K562 (cell line): Measurements from ENCODE around the gene CYP46A1. TPM values are rescaled to one million over a fixed set of nuclear protein-coding genes. Genes with fewer than 3 reads are reported as not detected.

ENCODE experiments used
- ATAC-seq: fragments of 200-7000 bp; cut with Tn5 transposase; 3 replicates; pipeline ENCODE4 v1.9.1; 2020; ENCODE audit warnings: moderate library complexity
- BruUV-seq: library from RNA; stranded (reverse); fragments of 400-500 nt; replicated peaks from 2 replicates; lab custom pipeline; 2021; lab: Mats Ljungman, UMichigan
- CTCF ChIA-PET: fragments of 300-600 bp; formaldehyde crosslinking; extraction: SDS; loops from one replicate; lab custom pipeline; 2021; ENCODE audit warnings: low intra/inter-chr PET ratio; lab: Yijun Ruan, JAX
- POLR2A ChIA-PET: fragments of 300-600, 350-650 bp; sonication (Branson Sonifier 250); formaldehyde crosslinking; extraction: SDS; loops from one replicate; lab custom pipeline; 2021; ENCODE audit warnings: antibody characterized with exemption, inconsistent platforms; lab: Yijun Ruan, JAX
- DNase-seq, 4 experiments: peaks; one replicate each; pipeline versions ENCODE4 v3.0.0 to v3.0.0-alpha.2; 2011 to 2018; ENCODE audit warnings: low spot score in 3 of 4, mixed read lengths in 3 of 4; ENCODE audit errors: extremely low read depth in 1 of 4
- FAIRE-seq: peaks from 2 replicates; lab custom pipeline; 2011; peaks lifted over from hg19 to GRCh38; lab: Jason Lieb, UNC
- H2AFZ ChIP-seq: 2 replicates; pipeline ENCODE4 v1.6.0; 2011; ENCODE audit warnings: low read depth, low read length, control low read depth, inconsistent platforms
- H3K27ac ChIP-seq: fragments of 200-600 bp; 3 replicates; pipeline ENCODE4 v1.8.0; 2011; ENCODE audit warnings: low read depth, mild to moderate bottlenecking, control low read depth, inconsistent platforms, low read length, moderate library complexity, mixed read lengths; ENCODE audit errors: extremely low read depth
- H3K27me3 ChIP-seq, 2 experiments: fragments of 300-600 bp in 1 of 2; 2 replicates in 1 of 2; 3 replicates in 1 of 2; pipeline versions ENCODE4 v1.6.0 to v1.8.0; 2011; ENCODE audit warnings: inconsistent platforms in 2 of 2, low read length in 2 of 2, mild to moderate bottlenecking in 1 of 2, mixed read lengths in 1 of 2, moderate library complexity in 1 of 2; ENCODE audit not compliant: control insufficient read depth in 2 of 2, insufficient read depth in 2 of 2
- H3K36me3 ChIP-seq: fragments of 300-600 bp; 3 replicates; pipeline ENCODE4 v1.8.0; 2011; ENCODE audit warnings: mild to moderate bottlenecking, low read length, inconsistent platforms; ENCODE audit not compliant: control insufficient read depth, insufficient read depth
- H3K4me1 ChIP-seq, 2 experiments: fragments of 200-600 bp in 1 of 2; replicated peaks in 1 of 2; 2 replicates in 1 of 2; 3 replicates in 1 of 2; pipeline versions ENCODE4 v1.5.1 to v1.8.0; 2011; ENCODE audit warnings: inconsistent platforms in 2 of 2, low read length in 2 of 2, mild to moderate bottlenecking in 1 of 2, mixed read lengths in 1 of 2, moderate library complexity in 1 of 2; ENCODE audit not compliant: control insufficient read depth in 2 of 2, insufficient read depth in 2 of 2
- H3K4me2 ChIP-seq: 2 replicates; pipeline ENCODE4 v1.6.1; 2011; ENCODE audit warnings: low read length, control low read depth, inconsistent platforms, mixed read lengths; ENCODE audit not compliant: insufficient read depth
- H3K4me3 ChIP-seq: fragments of 200-600 bp; sonication (generic), shearing (Covaris generic); 2 replicates; pipeline ENCODE4 v1.5.1; 2016; ENCODE audit warnings: control low read depth, inconsistent platforms
- H3K79me2 ChIP-seq: fragments of 200-600 bp; 3 replicates; pipeline ENCODE4 v1.8.0; 2011; ENCODE audit warnings: low read length, inconsistent platforms; ENCODE audit not compliant: control insufficient read depth, insufficient read depth
- H3K9ac ChIP-seq, 2 experiments: 2 replicates each; pipeline versions ENCODE4 v1.6.0 to v1.6.1; 2011; ENCODE audit warnings: low read depth in 2 of 2, low read length in 2 of 2, control low read depth in 1 of 2, inconsistent platforms in 1 of 2, mild to moderate bottlenecking in 1 of 2, mixed read lengths in 1 of 2; ENCODE audit not compliant: insufficient read depth in 1 of 2
- H3K9me1 ChIP-seq: one replicate; pipeline ENCODE4 v1.6.0; 2011; ENCODE audit warnings: inconsistent platforms, mild to moderate bottlenecking, low read length, moderate library complexity; ENCODE audit not compliant: control insufficient read depth, insufficient read depth
- H3K9me3 ChIP-seq: replicated peaks from 2 replicates; pipeline ENCODE4 v1.5.1; 2011; ENCODE audit warnings: low read depth, low read length, inconsistent platforms; ENCODE audit not compliant: control insufficient read depth, insufficient read depth
- H4K20me1 ChIP-seq: replicated peaks from 2 replicates; pipeline ENCODE4 v1.6.1; 2011; ENCODE audit warnings: low read length, inconsistent platforms, mixed read lengths; ENCODE audit not compliant: control insufficient read depth, insufficient read depth
- BRF2 ChIP-seq: IDR thresholded peaks from 3 replicates; pipeline ENCODE4 v1.6.1; 2011; ENCODE audit warnings: borderline replicate concordance, mild to moderate bottlenecking; ENCODE audit not compliant: insufficient read length, insufficient read depth
- CSDE1 ChIP-seq, 2 experiments: fragments of 450-650 bp; IDR thresholded peaks; 2 replicates each; pipeline ENCODE4 v1.6.1; 2016; ENCODE audit warnings: mild to moderate bottlenecking in 1 of 2
- EGR1 ChIP-seq: fragments of 450-650 bp; conservative IDR thresholded peaks from 2 replicates; pipeline ENCODE4 v1.6.1; 2017; ENCODE audit warnings: mild to moderate bottlenecking
- ELF4 ChIP-seq: fragments of 450-650 bp; formaldehyde crosslinking; IDR thresholded peaks from 2 replicates; pipeline ENCODE4 v1.4.0; 2022; ENCODE audit warnings: missing genetic modification characterization
- FOXK2 ChIP-seq, 2 experiments: fragments of 450-650 bp; IDR thresholded peaks in 1 of 2; conservative IDR thresholded peaks in 1 of 2; 2 replicates each; pipeline ENCODE4 v1.6.1; 2016; ENCODE audit warnings: low read depth in 2 of 2, mild to moderate bottlenecking in 1 of 2
- FOXM1 ChIP-seq, 2 experiments: fragments of 450-650 bp in 1 of 2; sonication (generic) in 1 of 2; formaldehyde crosslinking in 1 of 2; IDR thresholded peaks; 2 replicates each; pipeline versions ENCODE4 v1.6.1 to v1.9.0; 2017 to 2022; ENCODE audit warnings: low read depth in 2 of 2, mild to moderate bottlenecking in 2 of 2, missing genetic modification reagents in 1 of 2, moderate library complexity in 1 of 2
- MLLT1 ChIP-seq, 2 experiments: fragments of 450-650 bp; IDR thresholded peaks; 2 replicates each; pipeline ENCODE4 v1.6.1; 2016
- PTRF ChIP-seq: fragments of 450-650 bp; IDR thresholded peaks from 2 replicates; pipeline ENCODE4 v1.6.1; 2016; ENCODE audit warnings: mild to moderate bottlenecking, missing genetic modification characterization, missing compliant biosample characterization
- RAD51 ChIP-seq: fragments of 450-650 bp; IDR thresholded peaks from 2 replicates; pipeline ENCODE4 v1.7.1; 2016; ENCODE audit warnings: low read depth, mild to moderate bottlenecking, borderline replicate concordance
- SIRT6 ChIP-seq: IDR thresholded peaks from one replicate; pipeline ENCODE4 v1.6.1; 2012; ENCODE audit warnings: low read depth, mild to moderate bottlenecking, control low read depth, inconsistent platforms, low read length, moderate library complexity
- ZNF165 ChIP-seq: fragments of 250-450 bp; sonication (Bioruptor Pico); IDR thresholded peaks from 2 replicates; pipeline ENCODE4 v1.4.0; 2020; ENCODE audit warnings: borderline replicate concordance
- WGBS: fragments of 100-300 bp; shearing (Covaris generic); methylation state at CpG from one replicate; pipeline ENCODE4 v1.1.6; 2016; ENCODE audit warnings: low coverage, mixed read lengths; ENCODE audit not compliant: insufficient coverage; ENCODE audit errors: missing lambda C conversion rate; 5-methylcytosine and 5-hydroxymethylcytosine counted together
- in situ Hi-C: fragments of 300-500 bp; cut with MboI; formaldehyde crosslinking; loops from 4 replicates; pipeline ENCODE4 v1.15.0; 2018; ENCODE audit warnings: inconsistent platforms, mixed read lengths
- intact Hi-C: fragments of 100-400 bp; cut with micrococcal nuclease; formaldehyde crosslinking; loops from 2 replicates; pipeline ENCODE4 v1.14.2; 2022
- polyA plus RNA-seq, 8 experiments: library from polyadenylated mRNA; depleted of rRNA in 4 of 8; stranded (reverse) in 5 of 8; unstranded in 3 of 8; fragments of >200 nt; fragmentation: Nextera tagmentation in 2 of 8; fragmentation: Illumina TruSeq in 1 of 8; extraction: Ambion mirVana in 2 of 8; extraction: Trizol in 1 of 8; gene quantifications; 2 replicates each; pipeline versions ENCODE4 v1.2.1 to v1.2.3, GENCODE V29; 2011 to 2014; ENCODE audit warnings: inconsistent platforms in 1 of 8, missing spikeins in 1 of 8
- total RNA-seq, 7 experiments: library from RNA; depleted of rRNA in 6 of 7; stranded (reverse); fragments of >200 nt in 6 of 7; fragmentation: Illumina TruSeq in 2 of 7; extraction: Trizol in 2 of 7; gene quantifications; 2 replicates each; pipeline versions ENCODE4 v1.2.1 to v1.2.3, GENCODE V29; 2011 to 2021; ENCODE audit warnings: low replicate concordance in 1 of 7
- TF ChIP-seq, protein P1 (sequence below): IDR thresholded peaks from 2 replicates; pipeline ENCODE4 v1.6.1; 2011; ENCODE audit not compliant: insufficient read length; ENCODE audit errors: extremely low read depth
- TF ChIP-seq, protein P2 (sequence below): fragments of 450-650 bp; IDR thresholded peaks from 2 replicates; pipeline ENCODE4 v1.7.0; 2016; ENCODE audit warnings: borderline replicate concordance
- TF ChIP-seq, protein P3 (sequence below), 2 experiments: fragments of 450-650 bp in 1 of 2; sonication (generic) in 1 of 2; formaldehyde crosslinking in 1 of 2; IDR thresholded peaks in 1 of 2; conservative IDR thresholded peaks in 1 of 2; 2 replicates each; pipeline versions ENCODE4 v1.6.1 to v1.8.1; 2016 to 2023; ENCODE audit warnings: mild to moderate bottlenecking in 2 of 2, moderate library complexity in 2 of 2, inconsistent platforms in 1 of 2, missing genetic modification reagents in 1 of 2

The CYP46A1 gene
- total and polyA plus RNA-seq, 9 of the 15 experiments (the other 6 are each of a cell fraction or from before 2014, with no cell fraction given): not detected

- intact Hi-C loops (no loop called here), in situ Hi-C loops (loop anchor here (10.0 kb wide), 1 partner anchor 158 kb away; no protein-coding TSS in a partner anchor)
- Histone ChIP-seq H3K4me1 (peaks cover 0 to 26% of the 10 kb centered on the region in 2 experiments; a peak in 2 of 5 replicates), H3K36me3 (no peaks in the 10 kb centered on the region), H3K79me2 (no peaks in the 10 kb centered on the region), H3K27ac (no peak overlapping the region), H3K4me2 (no peak overlapping the region), H3K9me3 (no peaks in the 10 kb centered on the region), H3K4me3 (no peak overlapping the region), H3K9me1 (no peaks in the 10 kb centered on the region), H3K27me3 (peaks cover 0 to 55% of the 10 kb centered on the region in 2 experiments; a peak in 4 of 5 replicates), H2AFZ (no peak overlapping the region), H4K20me1 (no peaks in the 10 kb centered on the region), H3K9ac (no peak overlapping the region)
- ATAC-seq: no peak
- no peak for DNase-seq
- no TSS peak for BruUV-seq
- ChIA-PET POLR2A (interaction anchor here (1.5 kb wide), 1 partner anchor 11 kb away, joined by 3 read pairs; no protein-coding TSS in a partner anchor), CTCF (no interaction called here)
- no peak for FAIRE-seq
- 10% methylated on average over 17 of the region's 25 CpGs for WGBS
- TF ChIP-seq CSDE1 (IDR thresholded peaks at IDR 0.05) (no peak), ELF4 (no peak), RAD51 (no peak), PTRF (tag) (no peak), BRF2 (no peak), SIRT6 (no peak), FOXK2 (conservative IDR thresholded peaks at IDR 0.05 in 1 of 2, IDR thresholded peaks at IDR 0.05 in 1 of 2; ENCODE audit: low read depth in 2 of 2) (no peak), MLLT1 (IDR thresholded peaks at IDR 0.05) (no peak), EGR1 (no peak), FOXM1 (IDR thresholded peaks at IDR 0.05; ENCODE audit: low read depth) (no peak), FOXM1 (CRISPR knock-in tag; IDR thresholded peaks at IDR 0.05; ENCODE audit: low read depth) (no peak), ZNF165 (CRISPR knock-in tag) (no peak)
- TF ChIP-seq, protein P1, sequence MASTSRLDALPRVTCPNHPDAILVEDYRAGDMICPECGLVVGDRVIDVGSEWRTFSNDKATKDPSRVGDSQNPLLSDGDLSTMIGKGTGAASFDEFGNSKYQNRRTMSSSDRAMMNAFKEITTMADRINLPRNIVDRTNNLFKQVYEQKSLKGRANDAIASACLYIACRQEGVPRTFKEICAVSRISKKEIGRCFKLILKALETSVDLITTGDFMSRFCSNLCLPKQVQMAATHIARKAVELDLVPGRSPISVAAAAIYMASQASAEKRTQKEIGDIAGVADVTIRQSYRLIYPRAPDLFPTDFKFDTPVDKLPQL: no peak
- TF ChIP-seq, protein P2, sequence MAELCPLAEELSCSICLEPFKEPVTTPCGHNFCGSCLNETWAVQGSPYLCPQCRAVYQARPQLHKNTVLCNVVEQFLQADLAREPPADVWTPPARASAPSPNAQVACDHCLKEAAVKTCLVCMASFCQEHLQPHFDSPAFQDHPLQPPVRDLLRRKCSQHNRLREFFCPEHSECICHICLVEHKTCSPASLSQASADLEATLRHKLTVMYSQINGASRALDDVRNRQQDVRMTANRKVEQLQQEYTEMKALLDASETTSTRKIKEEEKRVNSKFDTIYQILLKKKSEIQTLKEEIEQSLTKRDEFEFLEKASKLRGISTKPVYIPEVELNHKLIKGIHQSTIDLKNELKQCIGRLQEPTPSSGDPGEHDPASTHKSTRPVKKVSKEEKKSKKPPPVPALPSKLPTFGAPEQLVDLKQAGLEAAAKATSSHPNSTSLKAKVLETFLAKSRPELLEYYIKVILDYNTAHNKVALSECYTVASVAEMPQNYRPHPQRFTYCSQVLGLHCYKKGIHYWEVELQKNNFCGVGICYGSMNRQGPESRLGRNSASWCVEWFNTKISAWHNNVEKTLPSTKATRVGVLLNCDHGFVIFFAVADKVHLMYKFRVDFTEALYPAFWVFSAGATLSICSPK: no peak
- TF ChIP-seq, protein P3, sequence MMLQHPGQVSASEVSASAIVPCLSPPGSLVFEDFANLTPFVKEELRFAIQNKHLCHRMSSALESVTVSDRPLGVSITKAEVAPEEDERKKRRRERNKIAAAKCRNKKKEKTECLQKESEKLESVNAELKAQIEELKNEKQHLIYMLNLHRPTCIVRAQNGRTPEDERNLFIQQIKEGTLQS (IDR thresholded peaks at IDR 0.05): no peak
- TF ChIP-seq, protein P3 (CRISPR knock-in tag; conservative IDR thresholded peaks at IDR 0.05): no peak
These were observed 43.2 kb downstream of the CYP46A1 start for GRCh38 chr14:99727096-99727870.
